Coronary artery (tissue), 2 donors: ENCODE data around the gene KCNIP2.

Source experiments
- DNase-seq: peaks from one replicate; pipeline ENCODE4 v3.0.0-alpha.2; 2017; ENCODE audit warnings: low spot score
- H3K27ac ChIP-seq, 2 donors: fragments of 200-600 bp; sonication (generic); one replicate each; pipeline ENCODE4 v1.5.1; 2016 to 2019
- H3K4me3 ChIP-seq: fragments of 200-600 bp; sonication (generic); 2 replicates; pipeline ENCODE4 v1.5.1; 2016; ENCODE audit warnings: mild to moderate bottlenecking, moderate library complexity
- CTCF ChIP-seq: fragments of 200-600 bp; sonication (generic); IDR thresholded peaks from one replicate; pipeline ENCODE4 v1.5.1; 2019; ENCODE audit warnings: antibody characterized with exemption

KCNIP2 gene

DNA sequence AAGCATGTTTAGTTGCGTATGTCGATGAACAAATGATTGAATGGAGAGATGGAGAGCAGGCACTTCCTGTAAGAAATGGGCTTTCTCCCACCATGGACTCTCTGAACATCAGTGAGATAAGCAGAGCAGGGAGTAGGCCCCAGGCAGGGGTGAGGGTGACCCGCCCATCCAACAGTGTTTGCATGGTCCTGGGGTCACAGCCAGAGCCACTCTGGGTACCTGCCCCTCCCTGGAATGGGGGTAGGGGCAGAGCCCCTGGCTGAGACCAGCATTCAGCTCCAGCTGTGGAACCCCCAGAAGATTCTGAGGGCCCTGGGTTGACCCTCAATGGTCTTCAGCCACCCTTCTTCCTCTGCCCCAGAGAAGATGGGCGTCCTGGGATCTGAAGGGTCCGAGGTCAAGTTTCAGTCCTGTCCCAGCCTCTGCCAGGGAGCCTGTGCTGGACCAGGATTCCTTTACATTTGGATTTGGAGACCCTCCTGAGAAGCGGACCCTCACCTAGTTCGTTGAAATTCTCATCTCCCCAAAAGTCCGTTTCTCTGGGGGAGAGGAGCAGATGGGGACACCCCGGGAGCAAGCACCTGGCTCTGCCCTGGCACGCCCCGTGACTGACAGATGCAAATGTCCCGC lies 65.3 kb downstream of the KCNIP2 start:
- Histone ChIP-seq H3K27ac (no peak overlapping the region), H3K4me3 (peak overlapping the region; percentile 70)
- no peak for TF ChIP-seq CTCF
- peak; percentile 67 for DNase-seq

DNA sequence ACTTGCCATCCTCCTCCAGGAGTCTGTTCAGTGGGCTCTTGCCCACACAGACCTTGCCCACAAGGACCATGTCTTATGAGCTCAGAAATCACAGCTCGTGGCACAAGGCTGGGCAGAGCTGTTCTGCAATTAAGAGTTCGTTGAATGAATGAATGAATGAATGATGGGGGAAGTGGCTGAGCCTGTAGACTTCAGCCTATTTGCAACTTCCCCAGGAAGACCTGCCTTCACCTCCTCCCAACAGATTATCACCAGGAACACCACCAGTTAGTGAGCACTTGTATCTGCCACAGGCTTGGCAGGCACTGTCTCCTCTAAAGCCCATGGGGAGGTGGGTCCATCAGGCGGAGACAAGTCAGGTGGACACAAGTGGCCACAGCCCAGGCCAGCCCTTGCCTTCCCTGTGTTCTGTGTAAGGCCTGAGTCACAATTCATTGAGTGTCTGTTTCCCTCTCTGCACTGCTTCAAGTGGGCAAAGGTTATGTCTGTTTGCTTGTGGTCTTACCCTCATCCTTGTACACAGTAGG lies 65.9 kb downstream of the KCNIP2 start:
- TF ChIP-seq CTCF, result no peak
- peak; percentile 57 for DNase-seq
- Histone ChIP-seq H3K27ac (no peak overlapping the region), H3K4me3 (no peak overlapping the region)

GRCh38 chr10:101776161-101776817 lies 67.3 kb downstream of the KCNIP2 start:
- DNase-seq, result peak; percentile 46
- H3K27ac ChIP-seq, result no peak overlapping the region
- H3K4me3 ChIP-seq, result peak overlapping the region; percentile 68
- TF ChIP-seq CTCF, result no peak
